ENCODE data around the gene ZNF343. TPM values are rescaled to one million over a fixed set of nuclear protein-coding genes. Genes with fewer than 3 reads are reported as not detected.

ZNF343 gene
- total and polyA plus RNA-seq, 2 experiments from 2014 or later, result 2.4 to 6.4 TPM

DNA sequence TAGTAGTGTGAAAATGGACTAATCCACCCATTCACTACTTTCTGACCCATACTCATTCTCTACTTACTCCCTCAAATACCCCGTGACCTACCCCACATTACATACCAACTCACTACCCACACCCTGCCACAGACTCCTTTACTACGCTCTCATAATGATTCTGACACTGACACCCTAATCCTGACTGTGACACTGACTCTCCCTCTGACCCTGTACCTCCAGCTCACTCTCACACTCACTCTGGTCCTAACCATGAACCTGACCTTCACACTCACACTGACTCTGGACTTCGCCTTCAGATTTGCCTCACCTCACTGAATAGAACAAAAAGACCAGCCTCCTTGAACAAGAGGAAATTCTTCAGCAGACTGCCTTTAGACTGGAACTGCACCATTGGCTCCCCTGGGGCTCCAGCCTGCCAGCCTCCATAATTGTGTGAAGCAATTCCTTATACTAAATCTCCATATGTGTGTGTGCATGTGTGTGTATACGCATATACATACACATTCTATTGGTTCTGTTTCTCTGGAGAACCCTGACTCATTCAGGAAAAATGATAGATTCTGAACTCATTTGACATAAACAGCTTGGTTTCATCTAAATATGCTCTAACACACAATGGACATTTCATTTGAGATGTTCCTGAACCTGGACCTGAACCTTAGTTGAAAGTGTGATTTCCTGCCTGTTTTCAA is 10.5 kb upstream of the ZNF343 start (continued):
- no peak for TF ChIP-seq NANOG (IDR thresholded peaks at IDR 0.05; ENCODE audit: borderline replicate concordance)
- TF ChIP-seq POLR2AphosphoS5 (IDR thresholded peaks at IDR 0.05; ENCODE audit: low read depth), result no peak
- TF ChIP-seq STAT1 (IDR thresholded peaks at IDR 0.05; ENCODE audit: unreplicated experiment), result no peak
- no peak for TF ChIP-seq JUNB (IDR thresholded peaks at IDR 0.05; ENCODE audit: unreplicated experiment)
- TF ChIP-seq, protein P1, sequence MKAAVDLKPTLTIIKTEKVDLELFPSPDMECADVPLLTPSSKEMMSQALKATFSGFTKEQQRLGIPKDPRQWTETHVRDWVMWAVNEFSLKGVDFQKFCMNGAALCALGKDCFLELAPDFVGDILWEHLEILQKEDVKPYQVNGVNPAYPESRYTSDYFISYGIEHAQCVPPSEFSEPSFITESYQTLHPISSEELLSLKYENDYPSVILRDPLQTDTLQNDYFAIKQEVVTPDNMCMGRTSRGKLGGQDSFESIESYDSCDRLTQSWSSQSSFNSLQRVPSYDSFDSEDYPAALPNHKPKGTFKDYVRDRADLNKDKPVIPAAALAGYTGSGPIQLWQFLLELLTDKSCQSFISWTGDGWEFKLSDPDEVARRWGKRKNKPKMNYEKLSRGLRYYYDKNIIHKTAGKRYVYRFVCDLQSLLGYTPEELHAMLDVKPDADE (IDR thresholded peaks at IDR 0.05), result no peak
- TF ChIP-seq, protein P2, sequence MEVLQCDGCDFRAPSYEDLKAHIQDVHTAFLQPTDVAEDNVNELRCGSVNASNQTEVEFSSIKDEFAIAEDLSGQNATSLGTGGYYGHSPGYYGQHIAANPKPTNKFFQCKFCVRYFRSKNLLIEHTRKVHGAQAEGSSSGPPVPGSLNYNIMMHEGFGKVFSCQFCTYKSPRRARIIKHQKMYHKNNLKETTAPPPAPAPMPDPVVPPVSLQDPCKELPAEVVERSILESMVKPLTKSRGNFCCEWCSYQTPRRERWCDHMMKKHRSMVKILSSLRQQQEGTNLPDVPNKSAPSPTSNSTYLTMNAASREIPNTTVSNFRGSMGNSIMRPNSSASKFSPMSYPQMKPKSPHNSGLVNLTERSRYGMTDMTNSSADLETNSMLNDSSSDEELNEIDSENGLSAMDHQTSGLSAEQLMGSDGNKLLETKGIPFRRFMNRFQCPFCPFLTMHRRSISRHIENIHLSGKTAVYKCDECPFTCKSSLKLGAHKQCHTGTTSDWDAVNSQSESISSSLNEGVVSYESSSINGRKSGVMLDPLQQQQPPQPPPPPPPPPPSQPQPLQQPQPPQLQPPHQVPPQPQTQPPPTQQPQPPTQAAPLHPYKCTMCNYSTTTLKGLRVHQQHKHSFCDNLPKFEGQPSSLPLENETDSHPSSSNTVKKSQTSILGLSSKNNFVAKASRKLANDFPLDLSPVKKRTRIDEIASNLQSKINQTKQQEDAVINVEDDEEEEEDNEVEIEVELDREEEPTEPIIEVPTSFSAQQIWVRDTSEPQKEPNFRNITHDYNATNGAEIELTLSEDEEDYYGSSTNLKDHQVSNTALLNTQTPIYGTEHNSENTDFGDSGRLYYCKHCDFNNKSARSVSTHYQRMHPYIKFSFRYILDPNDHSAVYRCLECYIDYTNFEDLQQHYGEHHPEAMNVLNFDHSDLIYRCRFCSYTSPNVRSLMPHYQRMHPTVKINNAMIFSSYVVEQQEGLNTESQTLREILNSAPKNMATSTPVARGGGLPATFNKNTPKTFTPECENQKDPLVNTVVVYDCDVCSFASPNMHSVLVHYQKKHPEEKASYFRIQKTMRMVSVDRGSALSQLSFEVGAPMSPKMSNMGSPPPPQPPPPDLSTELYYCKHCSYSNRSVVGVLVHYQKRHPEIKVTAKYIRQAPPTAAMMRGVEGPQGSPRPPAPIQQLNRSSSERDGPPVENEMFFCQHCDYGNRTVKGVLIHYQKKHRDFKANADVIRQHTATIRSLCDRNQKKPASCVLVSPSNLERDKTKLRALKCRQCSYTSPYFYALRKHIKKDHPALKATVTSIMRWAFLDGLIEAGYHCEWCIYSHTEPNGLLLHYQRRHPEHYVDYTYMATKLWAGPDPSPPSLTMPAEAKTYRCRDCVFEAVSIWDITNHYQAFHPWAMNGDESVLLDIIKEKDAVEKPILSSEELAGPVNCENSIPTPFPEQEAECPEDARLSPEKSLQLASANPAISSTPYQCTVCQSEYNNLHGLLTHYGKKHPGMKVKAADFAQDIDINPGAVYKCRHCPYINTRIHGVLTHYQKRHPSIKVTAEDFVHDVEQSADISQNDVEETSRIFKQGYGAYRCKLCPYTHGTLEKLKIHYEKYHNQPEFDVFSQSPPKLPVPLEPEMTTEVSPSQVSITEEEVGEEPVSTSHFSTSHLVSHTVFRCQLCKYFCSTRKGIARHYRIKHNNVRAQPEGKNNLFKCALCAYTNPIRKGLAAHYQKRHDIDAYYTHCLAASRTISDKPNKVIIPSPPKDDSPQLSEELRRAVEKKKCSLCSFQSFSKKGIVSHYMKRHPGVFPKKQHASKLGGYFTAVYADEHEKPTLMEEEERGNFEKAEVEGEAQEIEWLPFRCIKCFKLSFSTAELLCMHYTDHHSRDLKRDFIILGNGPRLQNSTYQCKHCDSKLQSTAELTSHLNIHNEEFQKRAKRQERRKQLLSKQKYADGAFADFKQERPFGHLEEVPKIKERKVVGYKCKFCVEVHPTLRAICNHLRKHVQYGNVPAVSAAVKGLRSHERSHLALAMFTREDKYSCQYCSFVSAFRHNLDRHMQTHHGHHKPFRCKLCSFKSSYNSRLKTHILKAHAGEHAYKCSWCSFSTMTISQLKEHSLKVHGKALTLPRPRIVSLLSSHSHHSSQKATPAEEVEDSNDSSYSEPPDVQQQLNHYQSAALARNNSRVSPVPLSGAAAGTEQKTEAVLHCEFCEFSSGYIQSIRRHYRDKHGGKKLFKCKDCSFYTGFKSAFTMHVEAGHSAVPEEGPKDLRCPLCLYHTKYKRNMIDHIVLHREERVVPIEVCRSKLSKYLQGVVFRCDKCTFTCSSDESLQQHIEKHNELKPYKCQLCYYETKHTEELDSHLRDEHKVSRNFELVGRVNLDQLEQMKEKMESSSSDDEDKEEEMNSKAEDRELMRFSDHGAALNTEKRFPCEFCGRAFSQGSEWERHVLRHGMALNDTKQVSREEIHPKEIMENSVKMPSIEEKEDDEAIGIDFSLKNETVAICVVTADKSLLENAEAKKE (CRISPR knock-in tag; IDR thresholded peaks at IDR 0.05), result no peak

DNA sequence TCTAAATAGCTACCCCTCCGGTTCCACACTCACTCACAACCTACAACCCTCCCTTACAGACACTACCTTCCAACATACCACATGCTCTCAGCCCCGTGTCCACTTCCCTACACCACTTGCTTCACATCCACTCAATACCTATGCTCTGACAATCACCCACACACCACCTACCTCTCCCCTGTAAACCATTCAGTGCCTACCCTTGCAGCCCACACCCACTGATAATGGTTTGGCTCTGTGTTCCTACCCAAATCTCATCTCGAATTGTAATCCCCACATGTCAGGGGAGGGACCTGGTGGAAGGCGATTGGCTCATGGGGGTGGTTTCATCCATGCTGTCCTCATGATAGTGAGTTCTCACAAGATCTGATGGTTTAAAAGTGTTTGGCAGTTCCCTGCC is 9.8 kb upstream of the ZNF343 start:
- Histone ChIP-seq H3K4me1 (ENCODE audit: insufficient read depth) (no peaks in the 10 kb centered on the region), H3F3A (replicated peaks; ENCODE audit: low read depth) (no peaks in the 10 kb centered on the region), H3K4me3 (no peak overlapping the region), H3K4me2 (no peak overlapping the region), H2AFZ (no peak overlapping the region), H3K27ac (ENCODE audit: low read depth) (no peak overlapping the region), H3K9me2 (ENCODE audit: insufficient read depth) (no peaks in the 10 kb centered on the region), H3K79me2 (replicated peaks; ENCODE audit: insufficient read depth) (no peaks in the 10 kb centered on the region), H4K20me1 (replicated peaks; ENCODE audit: insufficient read depth) (peaks cover 4% of the 10 kb centered on the region), H3K36me3 (ENCODE audit: insufficient read depth) (no peaks in the 10 kb centered on the region), H3K27me3 (ENCODE audit: insufficient read depth) (peaks cover 100% of the 10 kb centered on the region)
- no peak for DNase-seq (ENCODE audit: low spot score)
- peaks cover 42% of the 10 kb centered on the region for H3K27me3 Mint-ChIP-seq (ENCODE audit: insufficient read depth, low read depth, poor library complexity)
- H3K27ac Mint-ChIP-seq, result no peak overlapping the region
- H3K9me3 Mint-ChIP-seq, result no peaks in the 10 kb centered on the region; the same call in 2 of the 3 replicates
- no peak for ATAC-seq
- H3K36me3 Mint-ChIP-seq (ENCODE audit: low read depth), result no peaks in the 10 kb centered on the region
- TF ChIP-seq ZNF331 (CRISPR knock-in tag; IDR thresholded peaks at IDR 0.05; ENCODE audit: low read depth), result no peak
- H3K4me1 Mint-ChIP-seq, result no peaks in the 10 kb centered on the region
- no peak overlapping the region for H3K4me3 Mint-ChIP-seq
